NCI-H2171 treated with DMSO at 0.1 percent for 48 hours (cell line): Measurements from ENCODE around the gene SPA17.
A peak's percentile ranks its signal among the peaks of the same experiment; 100 is the strongest.

ENCODE experiments used
- DNase-seq: peaks from one replicate; lab custom pipeline; 2025; lab: John Stamatoyannopoulos, UW

SPA17 gene

DNA sequence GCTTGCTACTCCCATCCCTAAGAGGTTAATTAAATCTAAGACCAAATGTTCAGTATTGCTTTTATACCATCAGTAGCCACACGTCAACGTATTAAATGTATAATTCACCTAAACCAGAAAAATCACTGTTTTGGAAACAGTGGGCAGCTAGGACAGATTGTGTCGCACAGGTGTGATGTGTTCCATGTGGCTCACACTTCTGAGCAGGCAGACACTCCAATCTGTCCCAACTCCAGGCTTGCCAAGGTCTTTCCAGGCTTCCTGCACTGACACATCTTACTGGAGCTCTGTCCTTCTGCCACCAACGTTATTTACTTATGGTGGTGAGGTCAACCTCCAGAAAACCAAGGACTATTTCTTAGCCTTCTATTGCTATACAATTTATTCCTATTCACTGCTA lies 11.6 kb upstream of the SPA17 start:
- peak; percentile 3 for DNase-seq

DNA sequence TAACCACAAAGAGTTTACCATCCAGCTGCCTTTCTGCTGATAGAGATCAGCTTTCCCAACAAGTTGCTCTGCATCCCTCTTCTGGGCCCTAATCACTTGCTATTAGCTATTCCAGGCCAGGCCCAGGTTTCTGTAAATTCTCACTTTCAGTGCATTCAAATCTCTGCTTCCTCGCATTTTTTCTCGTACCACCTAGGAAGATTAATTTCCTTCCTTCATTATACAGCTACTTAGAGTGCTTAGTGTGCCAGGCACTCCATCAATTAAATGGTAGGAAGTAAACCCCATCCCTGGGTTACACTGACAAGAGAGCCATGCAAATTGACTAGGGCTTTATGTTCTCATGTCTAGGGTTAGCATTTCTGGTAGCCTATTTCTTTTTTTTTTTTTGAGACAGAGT lies 9.8 kb upstream of the SPA17 start:
- DNase-seq: no peak

DNA sequence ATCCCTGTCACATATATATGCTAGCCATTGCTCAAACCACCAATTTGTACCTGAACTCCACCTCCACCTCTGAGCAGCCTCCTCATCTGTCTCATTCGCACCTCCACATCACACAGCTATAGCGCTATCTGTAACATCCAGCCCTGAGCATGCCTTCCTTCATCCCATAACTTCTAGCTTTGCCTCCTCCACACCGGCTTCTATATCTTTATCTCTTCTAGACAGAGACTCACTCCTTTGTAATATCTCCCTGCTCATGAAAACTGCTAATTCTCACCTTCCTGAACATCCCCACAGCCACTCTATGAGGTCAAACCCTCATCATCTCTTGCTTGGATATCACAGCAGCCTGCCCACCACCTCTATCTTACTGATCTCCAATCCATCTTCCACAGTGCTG lies 6.1 kb upstream of the SPA17 start:
- no peak for DNase-seq

DNA sequence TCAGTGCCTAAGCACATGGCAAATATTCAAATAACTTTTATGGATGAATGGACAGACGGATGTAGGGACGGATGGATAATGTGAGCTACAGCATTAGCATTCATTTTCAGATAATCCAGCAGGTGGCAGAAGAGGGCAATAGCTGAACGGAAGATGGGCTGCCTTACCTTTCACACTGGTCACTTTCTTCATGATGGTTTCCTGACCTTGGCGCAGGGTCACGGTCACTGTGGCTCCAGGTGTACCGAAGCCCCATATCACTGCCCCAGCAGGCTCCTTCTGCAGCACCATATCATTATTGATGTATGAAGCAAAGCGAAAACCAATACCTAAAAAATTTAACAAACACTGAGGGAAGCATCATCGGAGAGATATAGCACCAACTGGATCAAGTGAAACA lies 4.5 kb upstream of the SPA17 start:
- DNase-seq: peak; percentile 45

DNA sequence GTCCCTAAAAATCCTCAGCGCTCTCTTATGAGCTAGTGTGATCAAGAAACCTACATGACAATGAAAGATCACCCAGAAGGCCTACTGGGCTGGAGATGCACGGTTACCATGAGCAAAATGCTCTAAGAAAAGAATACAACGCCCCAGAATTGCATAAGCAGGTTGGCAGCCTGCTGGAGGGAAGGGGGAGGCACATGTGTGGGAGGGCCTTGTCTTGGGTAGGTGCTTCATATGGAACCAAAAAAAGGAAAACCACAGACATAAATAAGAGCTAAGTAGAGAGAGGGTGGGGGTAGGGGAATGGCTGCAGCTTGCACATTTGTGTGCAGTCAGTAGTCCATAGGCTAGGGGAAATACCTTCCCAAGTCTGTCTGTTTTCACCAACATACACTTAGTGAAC lies 3.0 kb upstream of the SPA17 start:
- DNase-seq: no peak

DNA sequence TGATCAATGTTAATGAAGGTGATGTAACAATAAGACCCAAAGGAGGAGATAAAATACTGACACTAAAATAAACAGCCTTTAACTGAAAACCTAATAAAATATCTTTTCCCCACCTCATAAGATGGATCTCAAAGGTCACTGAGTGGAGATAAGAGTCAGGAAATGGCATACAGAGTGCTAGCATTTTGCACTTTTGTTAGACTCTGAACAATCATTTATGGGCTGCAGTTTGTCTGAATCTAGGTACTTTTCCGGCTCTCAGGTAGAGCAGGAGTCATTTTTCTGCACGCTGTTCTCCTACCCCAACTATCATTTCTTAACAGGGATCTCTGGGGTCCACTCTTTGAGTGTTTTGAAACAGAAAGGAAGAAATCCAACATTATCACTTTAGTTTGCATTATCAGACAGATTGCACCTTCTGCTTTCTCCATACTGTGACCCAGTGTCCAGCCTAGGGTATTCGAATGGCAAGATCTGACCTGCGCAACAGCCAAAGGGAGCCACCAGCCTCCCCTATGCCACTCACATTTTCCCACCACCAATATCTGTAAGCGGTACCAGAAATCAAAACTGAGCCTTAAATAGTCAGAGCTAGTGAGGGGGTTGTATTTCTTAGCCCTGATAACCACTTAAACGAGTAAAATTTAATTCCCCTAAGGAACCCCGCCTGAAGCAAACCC lies 1.0 kb upstream of the SPA17 start:
- no peak for DNase-seq

DNA sequence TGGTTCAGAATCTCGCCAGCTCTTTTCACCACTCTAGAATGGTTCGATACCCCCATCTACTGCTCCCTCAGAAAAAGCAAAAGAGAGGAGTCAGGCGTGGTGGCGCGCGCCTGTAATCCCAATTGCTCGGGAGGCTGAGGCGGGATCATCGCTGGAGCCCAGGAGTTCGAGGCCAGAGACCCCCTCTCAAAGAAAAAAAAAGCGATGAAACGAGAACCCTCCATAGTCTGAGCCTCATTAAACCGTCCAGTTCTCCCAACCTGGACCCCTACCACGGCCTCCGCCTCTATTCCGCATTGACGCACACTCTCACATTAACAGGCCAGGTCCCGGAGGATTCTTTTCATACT lies 439 bp downstream of the SPA17 start:
- no peak for DNase-seq

DNA sequence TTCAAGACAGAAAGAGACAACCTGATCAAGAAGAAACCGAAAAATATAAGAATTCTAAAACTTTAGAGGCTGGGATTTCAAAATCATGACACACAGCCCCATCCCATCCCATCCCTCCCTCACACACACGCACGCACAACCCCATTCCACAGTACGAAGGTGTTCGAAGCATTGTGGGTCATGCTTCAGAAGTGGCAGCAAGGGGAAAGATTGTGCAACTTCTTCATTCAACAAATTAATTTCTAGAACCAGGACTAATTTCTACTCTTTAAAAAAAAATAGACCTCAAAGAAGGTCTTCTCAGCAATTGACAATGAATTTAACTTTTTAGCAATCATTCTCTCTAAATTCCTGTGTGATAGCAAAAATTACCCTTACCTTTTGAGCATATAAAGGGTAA lies 867 bp downstream of the SPA17 start:
- no peak for DNase-seq

DNA sequence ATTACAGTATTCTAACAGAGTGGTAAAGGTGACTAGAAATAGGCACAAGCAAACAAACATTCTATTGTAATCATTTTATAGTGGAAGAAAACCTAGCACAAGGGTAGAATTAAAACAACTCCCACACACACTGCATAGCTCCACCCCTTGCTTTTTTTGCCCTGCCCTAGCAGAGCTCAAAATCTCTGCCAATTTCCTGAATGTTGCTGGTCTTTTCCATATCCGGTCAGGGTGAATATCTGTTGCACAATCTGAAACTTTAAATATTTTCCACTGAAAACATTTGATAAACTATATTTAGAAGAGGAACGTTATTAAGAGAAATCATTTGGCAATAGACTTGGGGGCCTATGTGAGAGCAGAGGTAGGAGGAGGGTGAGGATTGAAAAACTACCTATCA lies 2.7 kb downstream of the SPA17 start:
- no peak for DNase-seq

DNA sequence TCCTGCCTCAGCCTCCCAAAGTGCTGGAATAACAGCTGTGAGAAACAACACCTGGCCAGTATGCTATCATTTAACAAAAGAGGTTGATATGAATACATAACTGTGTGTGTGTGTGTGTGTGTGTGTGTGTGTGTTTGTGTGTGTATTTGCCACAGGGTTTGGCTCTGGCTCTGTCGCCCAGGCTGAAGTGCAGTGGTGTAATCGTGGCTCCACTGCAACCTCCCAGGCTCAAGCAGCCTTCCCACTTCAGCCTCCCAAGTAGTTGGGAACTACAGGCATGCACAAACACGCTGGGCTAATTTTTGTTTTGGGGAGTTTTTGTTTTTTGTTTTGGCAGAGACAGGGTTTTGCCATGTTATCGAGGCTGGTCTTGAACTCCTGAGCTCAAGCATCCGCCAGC lies 4.7 kb downstream of the SPA17 start:
- no peak for DNase-seq

DNA sequence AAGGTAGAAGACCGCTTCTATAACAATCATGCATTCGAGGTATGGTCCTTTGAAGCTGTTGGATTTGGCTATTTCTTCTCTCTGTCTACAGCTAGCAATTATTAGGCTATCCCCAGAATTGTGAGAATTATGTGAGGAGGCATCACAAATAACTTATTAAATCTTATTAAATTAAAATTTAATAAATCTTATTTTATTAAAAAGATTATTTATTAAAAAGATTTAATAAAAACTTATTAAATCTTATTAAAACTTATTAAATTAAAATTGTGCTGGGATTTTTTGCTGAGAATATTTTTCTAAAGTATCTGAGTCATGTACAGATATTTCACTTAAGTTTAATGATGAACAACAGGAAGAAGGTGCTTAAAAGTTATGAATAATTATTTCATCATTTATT lies 7.7 kb downstream of the SPA17 start:
- DNase-seq: no peak

DNA sequence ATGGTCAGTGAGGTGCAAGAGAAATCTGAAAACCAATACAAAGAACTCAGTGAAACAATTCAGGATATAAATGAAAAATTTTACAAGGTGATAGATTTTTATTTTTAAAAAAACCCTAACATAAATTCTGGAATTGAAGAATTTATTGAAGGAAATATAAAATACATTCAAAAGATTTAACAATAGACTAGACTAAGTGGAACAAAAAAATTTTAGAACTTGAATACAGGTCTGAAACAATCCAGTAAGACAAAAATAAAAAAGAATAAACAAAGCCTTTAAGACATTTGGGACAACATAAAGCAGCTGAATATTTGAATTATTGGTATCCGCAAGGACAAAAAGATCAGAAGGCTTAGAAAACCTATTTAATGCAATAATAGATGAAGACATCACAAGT lies 8.7 kb downstream of the SPA17 start:
- no peak for DNase-seq

DNA sequence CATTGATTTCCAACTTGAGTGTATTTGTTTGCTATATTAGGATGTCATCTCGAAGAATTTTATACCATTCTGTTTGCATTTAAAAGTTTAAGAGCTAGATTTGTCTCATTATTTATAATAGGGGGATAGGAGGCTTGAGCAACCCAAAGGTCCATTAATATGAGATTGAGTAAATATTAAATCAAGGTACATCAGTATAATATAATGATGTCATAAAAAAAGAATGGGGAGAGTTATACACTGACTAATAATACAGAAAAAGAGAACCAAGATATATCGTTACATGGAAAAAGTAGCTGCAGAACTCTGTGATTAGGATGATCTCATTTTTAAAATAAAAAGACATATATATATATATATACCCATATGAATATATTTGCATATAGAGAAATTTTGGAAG lies 19.4 kb downstream of the SPA17 start:
- no peak for DNase-seq

DNA sequence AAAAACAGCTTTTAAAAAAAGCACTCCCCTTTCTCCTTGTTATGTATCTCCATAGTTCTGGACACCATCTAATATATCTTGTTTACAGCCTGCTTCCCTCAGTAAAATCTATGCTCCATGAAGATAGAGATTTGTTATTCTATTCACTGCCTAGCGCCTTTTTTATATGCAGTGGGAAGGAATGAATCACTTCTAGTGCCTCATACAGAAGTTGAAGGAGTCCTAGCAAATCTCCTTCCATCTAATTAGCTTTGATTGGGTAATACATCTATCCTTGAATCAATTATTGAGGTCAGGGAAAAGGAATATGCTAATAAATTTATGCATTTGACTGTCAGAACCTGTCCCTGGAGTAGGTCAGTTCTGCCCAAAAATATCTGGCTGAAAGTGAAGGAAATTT lies 25.8 kb downstream of the SPA17 start:
- no peak for DNase-seq

DNA sequence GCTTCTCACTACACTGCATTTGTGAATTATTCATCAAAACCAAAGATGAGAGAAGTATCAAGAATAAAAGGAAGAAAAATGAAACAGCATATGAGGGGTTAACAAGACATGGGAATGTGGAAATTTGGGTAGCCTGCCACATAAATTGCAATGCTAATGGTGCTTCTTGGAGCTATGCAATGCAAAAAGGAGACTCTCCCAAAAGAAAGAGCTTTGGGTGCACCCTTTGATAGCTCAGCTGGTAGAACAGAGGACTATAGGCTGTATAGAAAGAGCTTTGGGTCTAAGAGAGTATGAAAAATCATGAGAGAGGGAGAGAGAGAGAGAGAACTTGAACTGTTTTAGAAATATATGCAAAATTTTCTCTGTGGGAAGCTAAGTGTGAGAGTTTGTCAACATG lies 26.3 kb downstream of the SPA17 start:
- DNase-seq: no peak

DNA sequence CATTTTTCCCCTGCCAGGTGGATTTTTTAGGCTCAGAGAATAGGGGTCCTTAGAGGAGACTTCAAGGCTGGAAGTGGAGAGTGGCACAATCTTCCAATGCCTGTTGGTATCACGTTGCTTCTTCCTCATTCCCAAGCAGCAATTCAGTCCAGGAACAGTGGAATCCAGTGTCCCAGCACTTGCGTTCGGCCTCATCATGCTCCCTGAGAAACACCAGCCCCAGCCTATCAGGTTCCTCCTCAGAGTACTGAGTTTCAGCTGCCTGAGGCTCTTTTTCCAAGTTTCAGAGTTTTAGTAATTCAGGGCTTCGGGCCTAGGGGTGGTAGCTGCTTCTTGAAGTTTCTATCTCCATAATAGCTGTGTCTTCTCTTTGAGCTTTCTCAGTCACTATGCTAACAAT lies 34.1 kb downstream of the SPA17 start:
- no peak for DNase-seq

DNA sequence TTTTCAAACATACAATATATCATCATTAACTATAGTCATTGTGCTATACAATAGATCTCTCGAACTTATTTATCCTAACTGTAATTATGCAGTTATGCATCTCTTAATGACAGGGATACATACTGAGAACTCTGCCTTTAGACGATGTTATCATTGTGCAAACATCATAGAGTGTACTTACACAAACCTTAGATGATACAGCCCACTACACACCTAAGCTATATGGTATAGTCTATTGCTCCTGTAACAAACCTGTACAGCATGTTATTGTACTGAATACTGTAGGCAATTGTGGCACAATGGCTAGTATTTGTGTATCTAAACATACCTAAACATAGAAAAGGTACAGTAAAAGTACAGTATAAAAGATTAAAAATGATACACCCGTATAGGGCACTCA lies 38.7 kb downstream of the SPA17 start:
- DNase-seq: no peak

DNA sequence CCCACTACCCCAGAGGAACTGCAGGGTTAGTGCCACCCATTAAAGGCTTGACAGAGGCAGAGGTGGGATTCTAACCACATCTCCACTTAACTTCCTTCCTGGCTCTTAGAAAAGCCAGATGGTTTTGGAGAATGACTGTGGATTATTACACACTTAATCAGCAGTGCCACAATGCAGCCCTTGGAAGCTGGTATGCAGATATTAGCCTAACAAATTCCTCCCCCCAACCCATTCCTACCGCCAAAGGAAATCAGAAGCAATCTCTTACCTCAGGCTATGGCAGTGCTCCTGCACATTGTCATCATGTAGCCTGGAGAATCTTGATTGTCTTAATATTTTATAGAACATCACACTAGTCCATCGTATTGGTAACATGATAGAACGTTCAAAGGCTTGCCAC lies 42.9 kb downstream of the SPA17 start:
- no peak for DNase-seq

DNA sequence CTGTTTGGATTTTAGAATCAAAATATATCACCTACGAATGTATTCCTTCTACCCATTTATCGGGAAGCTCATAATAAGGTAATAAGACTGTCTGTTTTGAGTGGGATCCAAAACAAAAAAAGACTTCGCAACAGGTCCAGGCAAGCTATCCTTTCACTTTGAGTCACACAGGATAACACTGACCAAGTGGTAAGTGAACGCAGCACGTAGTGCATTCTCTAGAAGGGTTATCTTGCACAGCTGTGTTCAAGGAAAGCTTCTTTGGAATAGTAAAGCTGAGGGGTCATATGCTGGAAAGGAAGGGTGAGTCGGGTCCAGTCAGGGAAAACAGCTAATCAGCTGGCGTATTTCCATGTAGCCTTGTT lies 43.7 kb downstream of the SPA17 start:
- no peak for DNase-seq

DNA sequence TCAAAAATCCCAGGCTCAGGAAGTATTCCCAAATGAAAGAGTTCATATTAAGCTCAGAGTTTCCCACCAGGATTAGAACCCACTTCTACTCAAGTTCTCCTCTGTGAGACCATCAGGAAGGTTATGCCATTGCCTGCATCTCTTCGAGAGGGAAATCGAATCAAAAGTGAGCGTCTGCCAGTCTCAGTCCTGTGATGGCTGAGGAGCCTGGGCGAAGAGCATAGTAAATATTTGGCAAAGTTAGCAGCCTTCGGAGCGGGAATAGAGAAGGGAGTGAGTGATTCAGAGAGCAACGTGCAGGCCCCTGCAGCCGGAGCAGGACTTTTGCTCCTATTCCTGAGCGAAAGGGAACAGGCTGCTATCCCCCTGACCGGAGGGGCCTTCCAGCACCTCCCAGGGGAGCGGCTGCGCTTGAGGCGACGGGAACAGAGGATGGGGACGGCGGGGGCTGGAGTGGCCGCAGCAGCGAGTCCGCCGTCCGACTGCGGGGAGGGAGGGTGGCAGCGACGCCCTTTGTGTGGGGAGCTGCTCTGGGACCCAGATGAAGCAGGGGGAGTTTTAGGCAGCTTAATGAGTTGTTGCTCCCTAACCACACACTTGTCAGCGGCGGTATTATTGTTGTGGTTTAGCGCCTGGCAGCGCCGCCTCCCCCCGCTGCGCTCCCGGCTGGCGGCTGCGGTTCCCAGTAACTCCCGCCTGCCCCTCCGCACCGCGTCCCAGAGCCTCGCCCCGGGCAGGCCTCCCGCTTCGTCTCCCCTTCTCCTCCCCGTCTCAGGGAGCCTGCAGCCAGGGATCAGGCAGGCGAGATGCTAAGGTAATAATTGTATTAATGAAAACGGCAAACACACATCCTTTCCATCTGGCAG lies 44.3 kb downstream of the SPA17 start:
- peak; percentile 39 for DNase-seq

DNA sequence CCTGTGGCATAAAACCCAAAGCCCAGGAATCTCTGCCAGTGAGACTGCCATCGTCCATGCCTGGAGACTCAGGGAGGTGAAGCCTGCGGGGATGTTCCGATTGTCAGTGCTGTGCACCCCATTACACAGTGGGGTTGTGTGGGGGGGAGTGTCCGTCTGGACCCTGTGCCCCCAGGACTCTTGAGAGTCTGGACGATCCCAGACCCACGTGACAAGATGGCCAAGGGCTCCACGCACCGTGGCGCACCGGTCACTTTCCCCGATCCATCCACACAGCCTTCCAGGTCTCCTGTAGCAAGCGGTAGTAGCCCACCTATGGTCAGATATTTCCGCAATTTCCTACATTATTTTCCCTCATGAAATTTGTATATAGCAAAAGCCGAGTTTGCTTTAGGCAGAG lies 45.1 kb downstream of the SPA17 start:
- no peak for DNase-seq

DNA sequence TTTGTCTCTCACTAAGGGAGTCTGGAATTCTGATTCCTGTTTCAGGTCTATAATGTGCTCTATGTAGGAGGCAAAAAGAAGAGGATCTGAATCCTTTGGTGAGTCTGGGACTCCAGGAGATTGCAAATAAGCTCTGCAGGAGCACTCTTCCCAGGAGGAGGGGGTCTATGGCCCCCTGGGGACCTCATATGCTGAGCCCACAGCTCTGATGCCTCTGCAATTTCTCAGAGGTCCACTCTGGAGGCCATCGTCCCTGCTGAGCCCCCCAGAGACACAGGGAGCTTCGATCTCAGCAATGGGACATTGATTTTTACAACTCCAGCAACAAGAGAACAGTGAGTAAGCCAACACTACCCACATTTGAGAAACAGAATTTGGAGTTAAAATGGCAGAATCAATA lies 45.8 kb downstream of the SPA17 start:
- DNase-seq: no peak

DNA sequence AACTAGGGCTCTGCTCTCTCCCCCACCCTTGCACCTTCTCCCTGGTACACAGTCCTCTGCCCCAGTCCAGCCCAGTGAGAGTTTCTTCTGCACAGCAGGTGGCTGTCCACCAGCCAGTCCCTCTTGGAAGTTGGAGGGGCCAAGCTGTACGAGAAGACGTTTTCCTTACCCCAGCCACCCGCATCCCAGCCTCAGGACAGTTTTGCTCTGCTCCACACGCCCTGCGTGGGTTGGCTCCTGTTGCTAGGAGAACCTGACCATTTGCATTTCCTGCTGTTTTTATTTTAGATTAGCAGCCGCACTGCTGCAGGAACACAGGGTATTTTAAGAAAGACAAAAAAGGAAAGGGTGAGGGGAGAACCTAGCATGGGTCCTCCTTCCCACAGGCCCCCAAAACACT lies 48.5 kb downstream of the SPA17 start:
- DNase-seq: no peak
